Fibroblast of skin of right biceps (primary cell): ENCODE measurements around the gene CEP128.
A peak's percentile ranks its signal among the peaks of the same experiment; 100 is the strongest.
"Not testable (repeated sequence)": the region's sequence is repeated elsewhere in the genome, so short reads cannot be mapped to it uniquely, and the experiment has no call there.

Experiments used
- DNase-seq: peaks from one replicate; pipeline ENCODE4 v3.0.0-alpha.2; 2013

Gene CEP128

DNA sequence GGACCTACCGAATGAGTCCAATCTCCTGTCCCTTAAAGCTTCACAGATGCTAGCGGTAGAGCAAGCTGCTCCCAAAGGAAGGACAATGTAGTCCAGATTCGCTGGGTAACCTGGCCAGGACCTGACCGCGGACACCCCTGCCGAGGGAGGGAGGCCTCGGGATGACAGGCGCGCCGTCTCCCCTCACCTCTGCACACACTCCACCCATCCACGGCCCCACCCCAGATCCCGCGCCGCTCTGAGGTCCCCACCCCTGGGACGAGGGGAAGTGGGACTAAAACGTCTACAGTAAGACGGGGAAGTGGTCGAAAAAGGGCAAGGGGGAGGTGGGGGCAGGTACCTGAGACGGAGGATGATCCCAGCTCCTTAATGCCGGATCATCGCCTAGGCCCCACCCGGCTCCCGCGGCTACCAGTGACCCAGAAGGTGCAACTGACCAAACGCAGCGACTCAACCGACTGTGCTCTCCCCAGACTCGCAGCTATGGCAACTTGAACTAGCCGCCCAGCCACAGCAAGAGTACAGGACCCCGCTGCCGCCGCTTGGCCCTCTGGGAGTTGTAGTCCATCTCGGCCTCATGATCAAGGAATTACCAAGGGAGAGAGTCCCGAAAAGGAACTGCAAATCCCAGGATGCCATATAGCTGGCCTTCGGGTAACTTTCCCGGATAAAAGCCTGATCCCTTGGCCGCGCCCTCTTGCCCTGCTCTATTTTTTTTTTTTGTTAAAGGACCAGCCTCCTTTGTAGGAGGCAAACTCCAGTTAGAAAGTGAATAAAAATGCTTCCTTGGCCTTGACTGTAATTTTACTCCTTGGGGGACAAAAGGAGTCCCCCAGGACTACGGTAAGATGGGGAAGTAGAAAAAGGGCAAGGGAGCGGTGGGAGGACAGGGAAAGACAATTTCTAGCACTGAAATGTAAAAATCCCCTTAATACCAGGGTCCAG lies at the start of gene CEP128:
Gene CEP128 (minus strand): TSS at position 498 of the 945 bp plus-strand sequence.
- DNase-seq, result peak; percentile 98

DNA sequence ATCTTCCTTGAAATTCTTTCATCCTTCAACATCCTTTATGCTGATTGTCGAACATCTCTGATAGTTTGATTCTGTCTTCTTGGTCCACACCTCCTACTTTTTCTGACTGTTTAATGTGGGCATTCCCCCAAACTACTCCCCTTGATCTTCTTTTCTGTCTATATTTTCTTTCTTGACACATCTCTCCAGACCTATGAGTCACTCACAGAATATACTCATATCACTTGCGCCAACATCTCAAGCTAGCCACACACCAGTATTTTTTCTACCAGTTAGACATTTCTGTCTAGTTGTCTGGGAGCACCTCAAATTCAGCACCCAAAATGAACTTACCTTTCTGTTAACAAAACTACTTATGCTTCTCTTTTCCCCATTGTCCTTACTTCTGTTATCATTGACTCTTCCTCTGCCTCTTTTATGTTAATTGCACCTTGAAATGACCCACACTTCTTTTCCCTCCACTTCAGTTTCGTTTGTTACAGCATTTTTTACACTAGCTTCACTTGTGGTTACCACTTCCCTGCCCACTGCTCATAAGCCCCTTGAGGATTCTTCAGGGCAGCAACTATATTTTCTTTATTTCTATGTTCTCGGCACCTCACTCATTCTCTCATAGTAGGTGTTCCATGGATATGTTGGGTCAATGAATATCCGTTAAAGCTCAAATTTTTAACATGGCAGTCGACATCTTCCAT lies 47.3 kb upstream of the CEP128 start:
- DNase-seq, result peak; percentile 24

DNA sequence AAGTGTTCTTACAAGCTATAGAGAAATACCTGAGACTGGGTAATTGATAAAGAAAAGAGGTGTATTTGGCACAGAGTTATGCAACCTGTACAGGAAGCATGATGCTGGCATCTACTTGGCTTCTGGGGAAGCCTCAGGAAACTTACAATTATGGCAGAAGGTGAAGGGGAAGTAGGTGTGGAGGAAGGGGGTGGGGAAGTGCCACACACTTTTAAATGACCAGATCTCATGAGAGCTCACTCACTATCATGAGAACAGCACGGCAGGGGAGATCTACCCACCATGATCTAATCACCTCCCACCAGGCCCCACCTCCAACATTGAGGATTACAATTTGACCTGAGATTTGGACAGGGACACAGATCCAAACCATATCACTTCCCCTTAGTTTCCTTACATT lies 46.7 kb upstream of the CEP128 start:
- DNase-seq, result no peak

GRCh38 chr14:80987235-80988032 lies 45.9 kb upstream of the CEP128 start:
- DNase-seq, result peak; percentile 72

GRCh38 chr14:80982711-80983110 lies 41.2 kb upstream of the CEP128 start:
- DNase-seq, result no peak

- DNase-seq, result no peak
These were observed 40.1 kb upstream of the CEP128 start for GRCh38 chr14:80981673-80982072.

GRCh38 chr14:80981156-80981555 lies 39.6 kb upstream of the CEP128 start:
- DNase-seq, result no peak

DNA sequence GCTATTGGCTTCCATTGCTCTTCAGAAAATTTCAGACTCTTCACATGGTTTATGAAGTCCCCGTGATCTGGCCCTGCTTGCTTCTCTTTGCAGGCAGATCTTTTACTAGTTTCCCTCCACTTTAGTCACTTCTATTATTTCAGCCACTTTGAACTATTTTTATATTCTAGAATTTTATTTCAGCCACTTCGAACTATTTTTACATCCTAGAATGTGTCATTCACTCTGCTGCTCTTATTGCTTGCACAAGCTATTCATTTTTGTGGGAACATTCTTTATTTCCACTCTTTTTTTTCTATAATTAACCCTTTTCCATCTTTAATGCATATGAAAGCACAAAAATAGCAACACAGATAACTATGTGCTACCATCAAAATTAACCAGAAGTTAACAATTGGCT lies 38.4 kb upstream of the CEP128 start:
- DNase-seq, result no peak

DNA sequence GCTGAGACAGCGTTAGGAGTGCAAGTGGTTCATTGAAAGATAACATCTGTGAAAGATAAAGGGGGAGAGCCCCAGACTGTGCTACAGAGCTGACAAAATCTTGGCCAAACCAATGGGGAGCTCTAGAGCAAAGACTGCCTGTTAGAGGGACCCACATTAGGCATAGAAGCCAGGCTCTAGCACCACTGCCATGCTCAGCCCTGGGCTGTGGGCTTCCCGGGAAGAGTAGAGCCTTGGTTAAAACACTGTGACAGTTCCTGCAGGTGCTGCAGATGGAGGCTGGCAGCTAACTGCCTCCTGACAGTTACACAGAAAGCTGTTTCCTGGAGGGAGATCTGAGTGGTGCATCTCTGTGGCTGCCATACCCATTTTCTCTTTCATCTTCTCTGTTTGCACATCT lies 36.9 kb upstream of the CEP128 start:
- DNase-seq, result no peak

GRCh38 chr14:80977221-80977620 lies 35.7 kb upstream of the CEP128 start:
- DNase-seq, result no peak

DNA sequence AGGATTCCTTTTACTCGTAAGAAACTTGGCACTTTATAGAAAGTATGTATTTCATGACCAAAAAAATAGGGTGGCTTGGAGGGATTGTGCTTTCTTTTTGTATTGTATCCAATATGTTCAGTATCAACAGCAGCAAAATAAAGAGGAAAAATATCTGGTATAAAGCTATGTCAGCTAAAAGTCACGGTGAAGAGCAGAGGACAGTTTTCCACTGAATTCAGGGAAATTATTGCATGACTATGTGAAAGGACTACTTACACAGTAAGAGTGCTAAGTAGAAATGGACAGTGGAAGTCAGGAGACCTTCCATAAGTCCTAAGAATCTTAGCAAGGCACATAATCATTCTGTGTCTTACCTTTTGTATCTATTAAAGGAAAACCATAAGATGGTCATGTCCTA lies 33.1 kb upstream of the CEP128 start:
- no peak for DNase-seq

DNA sequence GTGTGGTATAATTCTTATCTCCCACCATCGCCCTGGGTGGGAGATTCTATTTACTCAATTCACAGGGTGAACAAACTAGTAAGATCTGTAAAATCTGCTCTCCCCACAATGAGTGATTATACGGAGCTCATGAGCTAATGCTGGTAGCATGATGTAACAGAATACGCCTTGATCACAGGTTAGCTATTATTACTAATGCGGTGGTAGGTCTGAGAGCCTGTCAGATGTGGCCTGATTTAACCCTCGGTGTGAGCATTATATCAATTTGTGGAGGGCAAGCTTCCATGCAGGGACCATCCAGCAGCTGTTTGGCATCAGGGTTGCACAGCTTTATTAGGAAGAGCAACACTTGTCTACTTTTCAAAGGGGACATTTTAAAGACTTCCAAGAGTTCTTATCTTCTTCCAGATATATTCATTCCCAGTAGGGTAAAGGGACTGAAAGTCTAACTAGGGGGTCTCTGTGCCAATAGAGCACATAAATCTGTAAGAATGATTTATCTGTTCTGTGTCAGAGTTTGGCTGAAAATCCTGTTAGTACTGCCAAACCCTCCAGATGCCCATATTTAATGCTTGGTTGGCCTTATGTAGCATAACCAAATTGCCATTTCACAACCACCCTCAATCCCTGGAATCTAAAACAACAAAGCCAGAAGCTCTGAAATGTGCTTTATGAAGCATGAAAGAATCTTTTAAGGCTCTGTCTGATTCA lies 32.5 kb upstream of the CEP128 start:
- peak; percentile 51 for DNase-seq

DNA sequence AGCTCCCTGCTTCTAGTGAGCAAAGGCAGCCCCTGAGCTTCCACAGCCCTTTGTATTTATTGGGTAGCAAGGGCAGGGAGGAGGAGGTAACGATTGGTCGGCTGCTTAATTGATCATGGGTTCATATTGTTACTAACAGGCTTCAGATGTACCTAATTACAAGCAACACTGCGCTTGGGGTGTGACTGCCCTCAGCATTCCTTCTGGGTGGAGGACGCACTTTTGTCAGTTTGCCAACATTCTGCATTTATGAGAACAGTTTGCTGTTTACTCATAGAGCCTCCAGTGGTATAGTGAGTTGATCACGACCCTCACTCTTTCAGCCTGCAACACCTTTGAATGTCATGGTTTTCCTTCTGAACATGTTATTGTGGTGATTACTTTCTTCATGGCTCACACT lies 23.5 kb upstream of the CEP128 start:
- no peak for DNase-seq

GRCh38 chr14:80959496-80959895 lies 18.0 kb upstream of the CEP128 start:
- DNase-seq, result no peak

- DNase-seq, result no peak
These were observed 17.4 kb upstream of the CEP128 start for GRCh38 chr14:80958939-80959338.

- no peak for DNase-seq
These were observed 16.7 kb upstream of the CEP128 start for GRCh38 chr14:80958226-80958625.

DNA sequence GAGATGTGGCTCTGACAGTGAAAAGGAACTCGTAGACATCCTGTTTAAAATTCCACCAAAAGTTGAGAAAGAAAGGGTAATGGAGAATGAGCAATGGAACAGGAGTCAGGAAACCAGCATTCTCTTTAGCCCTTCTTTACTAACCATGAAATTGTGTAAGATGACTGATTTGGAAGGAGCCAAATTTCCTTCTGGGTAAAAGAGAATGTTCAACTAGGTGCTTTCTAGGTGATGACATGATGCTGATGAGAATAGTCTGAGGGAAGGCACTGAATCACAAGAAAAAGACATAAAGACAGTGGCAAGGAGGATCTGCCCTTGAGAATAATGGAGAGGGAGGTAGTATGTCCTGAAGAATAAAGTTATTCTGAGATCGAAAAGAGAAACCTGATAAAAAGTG lies 16.1 kb upstream of the CEP128 start:
- DNase-seq, result peak; percentile 2

GRCh38 chr14:80956922-80957321 lies 15.4 kb upstream of the CEP128 start:
- DNase-seq, result no peak

GRCh38 chr14:80956102-80956501 lies 14.6 kb upstream of the CEP128 start:
- DNase-seq, result no peak

DNA sequence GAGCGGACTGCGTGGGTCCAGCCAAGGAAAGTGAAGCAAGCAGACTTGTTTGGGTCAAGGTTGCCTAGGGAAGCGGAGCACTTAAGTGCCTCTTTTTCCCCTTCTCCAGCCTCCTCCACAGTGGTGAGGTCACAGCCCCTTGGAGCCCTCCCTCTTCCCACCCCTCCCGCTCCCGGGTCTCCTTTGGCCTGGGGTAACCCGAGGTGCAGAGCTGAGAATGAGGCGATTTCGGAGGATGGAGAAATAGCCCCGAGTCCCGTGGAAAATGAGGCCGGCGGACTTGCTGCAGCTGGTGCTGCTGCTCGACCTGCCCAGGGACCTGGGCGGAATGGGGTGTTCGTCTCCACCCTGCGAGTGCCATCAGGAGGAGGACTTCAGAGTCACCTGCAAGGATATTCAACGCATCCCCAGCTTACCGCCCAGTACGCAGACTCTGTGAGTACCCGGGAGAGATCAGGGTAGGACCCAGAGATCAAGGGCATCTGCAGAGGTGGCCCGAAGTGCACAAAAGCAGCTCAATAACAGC lies 13.9 kb upstream of the CEP128 start, which contains the start of gene TSHR:
Gene TSHR (plus strand): TSS at position 206 of the 526 bp plus-strand sequence. CDS start 60 bp downstream, at position 266.
- no peak for DNase-seq

- DNase-seq, result peak; percentile 92
These were observed 13.3 kb upstream of the CEP128 start for GRCh38 chr14:80954687-80955299.

DNA sequence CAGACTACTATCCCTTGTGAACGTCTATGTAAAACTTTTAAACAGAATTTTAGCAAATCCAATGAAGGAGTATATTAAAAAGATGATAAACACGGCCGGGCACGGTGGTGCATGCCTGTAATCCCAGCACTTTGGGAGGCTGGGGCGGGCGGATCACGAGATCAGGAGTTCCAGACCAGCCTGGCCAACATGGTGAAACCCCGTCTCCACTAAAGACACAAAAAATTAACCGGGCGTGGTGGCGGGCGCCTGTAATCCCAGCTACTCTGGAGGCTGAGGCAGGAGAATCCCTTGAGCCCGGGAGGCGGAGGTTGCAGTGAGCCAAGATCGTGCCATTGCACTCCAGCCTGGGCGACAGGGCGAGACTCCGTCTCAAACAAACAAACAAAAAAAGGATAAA lies 11.7 kb upstream of the CEP128 start:
- DNase-seq, result not testable (repeated sequence)
